HG02884 (cell line): ENCODE measurements around the gene IZUMO2.
"Not testable (repeated sequence)": the region's sequence is repeated elsewhere in the genome, so short reads cannot be mapped to it uniquely, and the experiment has no call there.

Experiments used
- ATAC-seq: cut with Tn5 transposase; IDR thresholded peaks from one replicate; pipeline ENCODE4 v1.9.1; 2021; ENCODE audit warnings: mild to moderate bottlenecking, moderate library complexity; ENCODE audit not compliant: unreplicated experiment

The IZUMO2 gene

GRCh38 chr19:50187937-50188336 lies 24.9 kb upstream of the IZUMO2 start:
- no peak for ATAC-seq

- no peak for ATAC-seq
Observed at GRCh38 chr19:50184196-50184595, 21.1 kb upstream of the IZUMO2 start.

GRCh38 chr19:50181121-50181520 lies 18.0 kb upstream of the IZUMO2 start:
- ATAC-seq = no peak

DNA sequence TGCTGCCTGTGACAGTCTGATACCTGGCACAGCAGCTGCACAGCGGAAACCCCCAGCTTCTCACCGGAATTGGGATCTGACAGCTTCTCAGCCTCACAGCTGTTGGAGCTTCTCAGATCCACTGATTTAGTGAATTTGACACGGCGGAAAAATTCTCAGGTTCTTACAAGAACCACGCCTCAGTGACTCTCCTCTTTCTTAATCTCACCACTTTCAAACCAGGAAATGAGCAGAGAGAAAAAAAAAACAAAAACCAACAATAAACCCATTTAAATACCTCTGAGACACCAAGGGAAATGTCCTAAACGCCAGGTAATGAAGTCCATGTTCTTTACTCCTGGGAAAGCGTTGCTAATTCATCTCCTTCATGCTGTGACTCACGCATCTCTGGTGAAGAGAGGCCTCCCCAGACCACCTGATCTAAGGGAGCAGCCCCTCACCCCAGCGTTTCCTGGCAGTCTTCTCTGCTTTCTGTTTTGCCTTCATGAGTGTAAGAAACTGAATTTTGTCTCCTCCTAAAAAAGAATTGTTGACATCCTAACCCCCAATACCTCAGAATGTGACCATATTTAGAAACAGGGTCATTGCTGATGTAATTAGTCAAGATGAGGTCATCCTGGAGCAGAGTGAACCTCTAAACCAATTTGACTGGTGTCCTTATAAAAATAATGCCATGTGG lies 15.9 kb upstream of the IZUMO2 start:
- ATAC-seq = no peak

DNA sequence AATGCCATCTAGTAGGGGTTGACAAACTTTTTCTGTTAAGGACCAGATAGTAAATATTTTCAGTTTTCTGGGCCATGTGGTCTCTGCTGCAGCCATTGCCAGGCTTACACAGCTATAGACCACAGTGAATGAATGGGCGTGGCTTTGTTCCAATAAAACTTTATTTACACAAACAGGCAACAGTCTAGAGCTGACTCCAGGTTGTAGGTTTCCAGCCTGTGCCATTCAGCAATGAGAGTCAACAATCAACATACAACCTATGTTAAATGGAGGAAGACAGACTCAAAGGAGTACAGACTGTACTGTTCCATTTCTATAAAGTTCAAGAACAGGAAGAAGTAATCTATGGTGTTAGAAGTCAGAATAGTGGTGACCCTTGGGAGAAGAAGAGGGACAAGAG lies 15.2 kb upstream of the IZUMO2 start:
- ATAC-seq = no peak

DNA sequence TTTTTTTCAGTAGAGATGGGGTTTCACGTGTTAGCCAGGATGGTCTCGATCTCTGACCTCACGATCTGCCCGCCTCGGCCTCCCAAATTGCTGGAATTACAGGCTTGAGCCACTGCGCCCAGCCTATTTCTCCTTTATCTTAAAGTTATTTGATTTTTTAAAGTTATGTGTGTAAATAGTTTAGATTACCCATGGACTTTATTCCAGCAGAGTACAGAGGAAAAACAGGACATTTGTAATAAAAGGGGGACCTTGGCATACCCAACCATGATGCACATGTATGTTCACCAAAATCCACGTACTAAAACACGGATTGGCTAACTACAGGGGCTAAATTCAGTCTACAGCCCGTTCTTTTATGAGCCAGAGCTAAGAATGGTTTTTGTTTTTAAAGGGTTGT lies 13.7 kb upstream of the IZUMO2 start:
- ATAC-seq = no peak

GRCh38 chr19:50175924-50176323 lies 12.8 kb upstream of the IZUMO2 start:
- no peak for ATAC-seq

GRCh38 chr19:50174100-50174793 lies 11.2 kb upstream of the IZUMO2 start:
- no peak for ATAC-seq

GRCh38 chr19:50173127-50173526 lies 10.0 kb upstream of the IZUMO2 start:
- no peak for ATAC-seq

- ATAC-seq = no peak
Observed at GRCh38 chr19:50172726-50173125, 9.6 kb upstream of the IZUMO2 start.

DNA sequence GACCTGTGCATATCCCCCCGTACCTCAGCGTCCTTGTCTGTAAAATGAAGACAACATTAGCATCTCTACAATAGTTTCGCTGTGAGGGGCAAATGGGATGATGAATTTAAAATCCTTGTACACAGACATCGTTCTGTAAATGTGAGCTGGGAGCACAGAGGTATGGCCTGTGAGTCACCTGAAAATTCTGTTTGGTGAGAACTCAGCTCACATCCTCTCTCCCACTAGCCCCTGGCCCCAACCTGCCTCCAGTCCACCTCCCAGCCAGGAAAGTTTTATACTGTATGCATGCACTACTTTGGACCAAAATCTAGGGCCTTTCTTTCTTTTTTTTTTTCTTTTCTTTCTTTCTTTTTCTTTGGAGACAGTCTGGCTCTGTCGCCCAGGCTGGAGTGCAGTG lies 8.7 kb upstream of the IZUMO2 start:
- no peak for ATAC-seq

- ATAC-seq = no peak
Observed at GRCh38 chr19:50167314-50167721, 4.2 kb upstream of the IZUMO2 start.

GRCh38 chr19:50159078-50159477 lies 4.0 kb downstream of the IZUMO2 start:
- no peak for ATAC-seq

GRCh38 chr19:50158577-50158976 lies 4.5 kb downstream of the IZUMO2 start:
- no peak for ATAC-seq

- no peak for ATAC-seq
Observed at GRCh38 chr19:50155520-50156109, 7.5 kb downstream of the IZUMO2 start.

- no peak for ATAC-seq
Observed at GRCh38 chr19:50154529-50154928, 8.6 kb downstream of the IZUMO2 start.

DNA sequence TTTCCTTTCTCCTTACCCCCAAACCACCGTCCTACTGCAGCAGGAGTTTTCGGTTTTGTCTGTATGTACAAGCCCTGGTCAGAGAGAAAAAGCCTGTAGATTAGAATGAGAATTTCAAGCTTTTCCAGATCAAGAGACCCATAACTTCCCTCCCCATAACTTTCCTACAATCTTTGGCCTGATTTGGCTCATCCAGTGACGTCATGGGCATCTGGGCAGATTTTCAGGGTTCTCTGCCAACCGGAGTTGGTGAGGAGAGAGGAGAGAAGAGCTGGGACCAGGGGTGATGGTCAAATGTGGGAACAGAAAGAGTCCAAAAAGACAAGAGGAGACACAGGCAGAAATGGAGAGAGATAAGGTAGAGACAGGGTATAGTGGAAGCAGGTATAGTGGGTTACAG lies 10.5 kb downstream of the IZUMO2 start:
- no peak for ATAC-seq

DNA sequence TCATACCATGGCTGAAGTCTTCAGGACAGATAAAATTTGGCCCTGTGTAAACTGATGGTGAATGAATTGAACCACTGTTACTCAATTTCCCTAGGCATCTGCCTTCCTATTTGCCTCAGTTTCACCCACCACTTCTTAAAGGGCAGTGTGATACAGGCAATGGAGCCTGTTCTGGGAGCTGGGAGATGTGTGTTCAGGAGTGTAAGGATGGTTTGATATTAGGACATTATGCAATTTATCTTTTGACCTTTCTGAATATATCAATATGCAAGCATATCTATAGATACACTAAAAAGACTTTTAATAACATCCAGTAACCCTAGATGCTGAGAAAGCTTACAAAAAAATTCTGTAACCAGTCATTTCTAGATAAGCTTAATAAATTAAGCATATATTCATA lies 14.6 kb downstream of the IZUMO2 start:
- ATAC-seq = no peak

DNA sequence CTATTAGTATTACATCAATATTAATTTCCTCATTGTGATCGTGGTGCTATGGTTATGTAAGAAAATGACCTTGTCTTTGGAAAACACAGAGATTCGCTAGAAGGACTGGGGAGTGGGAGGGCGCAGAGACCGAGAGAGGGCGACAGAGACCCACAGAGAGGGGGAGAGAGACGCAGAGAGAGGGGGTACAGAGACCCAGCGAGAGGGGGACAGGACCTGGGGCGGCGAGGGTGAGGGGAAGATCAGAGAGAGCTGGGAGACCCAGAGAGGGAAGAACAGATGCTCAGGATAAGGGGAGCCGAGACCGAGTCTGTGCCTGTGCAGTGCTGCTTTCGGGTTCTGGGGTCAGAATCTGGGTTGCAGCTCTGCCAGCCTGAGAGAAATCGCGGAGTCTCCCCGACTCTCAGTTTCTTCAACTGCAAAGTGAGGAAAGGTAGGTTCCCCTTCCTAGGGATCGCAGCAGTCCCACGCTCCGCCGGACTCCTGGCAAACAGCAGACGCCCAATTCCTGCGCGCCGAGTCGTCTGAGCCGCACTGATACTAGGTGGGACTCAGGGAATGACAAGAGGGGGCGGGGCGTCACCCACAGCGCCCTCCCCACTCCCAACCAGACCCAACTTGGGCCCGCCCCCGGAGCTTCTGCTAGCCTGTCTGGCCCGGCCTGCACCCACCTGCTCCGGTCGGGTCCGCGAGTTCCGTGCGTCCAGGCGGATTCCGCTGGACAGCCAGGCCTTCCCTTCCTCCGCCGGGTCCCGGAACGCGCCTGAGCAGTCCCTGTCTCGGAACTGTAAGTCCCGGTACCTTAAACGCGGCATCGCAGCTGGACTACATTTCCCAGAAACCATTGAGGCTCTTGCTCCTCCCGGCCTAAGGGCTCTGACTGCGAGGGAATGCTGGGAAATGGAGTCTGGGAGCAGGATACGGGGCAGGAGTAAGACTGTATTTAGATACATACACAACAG lies 15.3 kb downstream of the IZUMO2 start:
- ATAC-seq = no peak

DNA sequence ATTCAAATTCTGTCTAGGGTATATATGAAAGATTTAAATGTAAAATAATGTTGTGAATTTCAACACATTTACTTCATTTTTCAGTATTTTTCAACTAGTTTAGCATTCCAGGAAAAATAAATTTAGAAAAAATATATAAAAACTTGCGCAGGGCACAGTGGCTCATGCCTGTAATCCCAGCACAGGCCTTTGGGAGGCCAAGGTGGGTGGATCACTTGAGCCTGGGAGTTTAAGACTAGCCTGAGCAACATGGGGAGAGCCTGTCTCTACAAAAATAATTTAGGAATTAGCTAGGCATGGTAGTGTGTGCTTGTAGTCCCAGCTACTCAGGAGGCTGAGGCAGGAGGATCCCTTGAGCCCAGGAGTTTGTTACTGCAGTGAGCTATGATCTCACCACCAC lies 21.2 kb downstream of the IZUMO2 start:
- not testable (repeated sequence) for ATAC-seq
